Measurements from ENCODE around the gene WSB1. TPM values are rescaled to one million over a fixed set of nuclear protein-coding genes. Genes with fewer than 3 reads are reported as not detected.

The WSB1 gene
- total and polyA plus RNA-seq, 10 of the 15 experiments (the other 5 are each of a cell fraction or from before 2014, with no cell fraction given), result 26.6 to 458 (median 101) TPM

DNA sequence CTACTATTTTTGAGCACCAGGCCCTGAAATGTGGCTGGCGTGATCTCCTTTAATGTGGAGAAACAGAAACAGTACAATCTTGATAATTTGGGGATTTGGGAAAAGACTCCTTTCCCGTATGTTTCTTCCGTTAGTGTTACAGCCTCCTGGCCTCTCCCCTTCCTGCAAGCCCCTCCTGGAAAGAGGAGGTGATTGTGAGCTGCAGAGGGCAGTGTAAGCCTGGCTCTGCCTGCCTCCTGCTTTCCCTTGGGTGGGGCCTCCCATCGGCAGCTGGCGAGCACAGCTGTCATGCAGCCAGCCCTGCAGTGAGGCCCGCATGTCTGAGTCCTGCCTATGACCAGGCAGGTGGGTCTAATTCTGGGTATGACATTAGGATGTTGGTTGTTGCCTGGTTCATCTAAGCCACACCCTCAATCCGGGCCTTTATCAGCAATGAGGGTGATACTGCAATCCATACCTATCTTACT, 48.7 kb upstream of the WSB1 start (continued):
- no peak for TF ChIP-seq RB1 (IDR thresholded peaks at IDR 0.05; ENCODE audit: borderline replicate concordance)

DNA sequence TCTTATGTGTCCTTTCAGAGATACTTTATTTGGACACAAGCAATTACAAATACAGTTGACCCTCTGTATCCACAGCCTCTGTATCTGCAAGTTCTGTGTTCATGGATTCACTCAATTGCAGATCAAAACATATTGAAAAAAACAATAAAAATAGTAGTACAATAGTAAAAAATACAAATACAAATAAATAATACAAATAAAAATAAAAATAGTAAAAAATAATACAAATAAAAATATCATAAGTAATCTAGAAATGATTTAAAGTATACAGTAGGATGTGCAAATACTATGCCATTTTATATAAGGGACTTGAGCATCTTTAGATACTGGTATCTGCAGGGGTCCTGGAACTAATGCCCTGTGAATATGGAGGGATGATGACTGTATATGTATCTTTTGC, 47.4 kb upstream of the WSB1 start:
- POLR2A ChIA-PET, result interaction anchor here (1.9 kb wide), 1 partner anchor 47 kb away, joined by 5 read pairs; the partner anchor contains the start of gene WSB1
- Histone ChIP-seq H3K4me3 (no peak overlapping the region), H3K27ac (ENCODE audit: control insufficient read depth, insufficient read depth) (no peak overlapping the region), H3K79me2 (ENCODE audit: control insufficient read depth, insufficient read depth, low read length) (no peaks in the 10 kb centered on the region), H3K4me2 (ENCODE audit: control insufficient read depth, insufficient read depth) (no peak overlapping the region), H3K9ac (ENCODE audit: control insufficient read depth, insufficient read depth, low read length) (no peak overlapping the region), H3K27me3 (replicated peaks in 1 of 2; ENCODE audit: control insufficient read depth in 2 of 2, insufficient read depth in 2 of 2, low read length in 1 of 2) (no peaks in the 10 kb centered on the region), H4K20me1 (ENCODE audit: control insufficient read depth, insufficient read depth) (no peaks in the 10 kb centered on the region), H2AFZ (ENCODE audit: control insufficient read depth, low read depth, low read length) (no peak overlapping the region), H3K4me1 (ENCODE audit: control insufficient read depth, insufficient read depth, low read length) (peaks cover 19% of the 10 kb centered on the region), H3K9me3 (replicated peaks; ENCODE audit: control insufficient read depth, insufficient read depth, low read length) (no peaks in the 10 kb centered on the region), H3K36me3 (ENCODE audit: control insufficient read depth in 2 of 2, insufficient read depth in 2 of 2, low read length in 1 of 2) (no peaks in the 10 kb centered on the region)
- CTCF ChIA-PET, result interaction anchor here (1.2 to 4.8 kb wide), 18 partner anchors 10 to 365 kb away, joined by 3 to 58 read pairs (median 4); partner anchors contain the start of gene WSB1
- intact Hi-C loops (cut with micrococcal nuclease; ENCODE audit: unreplicated experiment), result no loop called here
- SMC1A ChIA-PET (ENCODE audit: uncharacterized antibody, unreplicated experiment), result interaction anchor here (0.7 to 4.9 kb wide), 8 partner anchors 7 to 353 kb away, joined by 3 to 35 read pairs (median 4); no protein-coding TSS in a partner anchor
- FAIRE-seq (no peak), DNase-seq (ENCODE audit: low read depth, low spot score) (no peak), ATAC-seq (no peak)
- BruUV-seq (replicated peaks), result no TSS peak
- in situ Hi-C loops (cut with MboI), result no loop called here
- RAD21 ChIA-PET (ENCODE audit: unreplicated experiment), result interaction anchor here (0.8 to 2.0 kb wide), 11 partner anchors 10 to 353 kb away, joined by 3 to 35 read pairs (median 8); no protein-coding TSS in a partner anchor
- no peak for TF ChIP-seq GATAD2B (conservative IDR thresholded peaks at IDR 0.05; ENCODE audit: low read depth)
- TF ChIP-seq, protein P1, sequence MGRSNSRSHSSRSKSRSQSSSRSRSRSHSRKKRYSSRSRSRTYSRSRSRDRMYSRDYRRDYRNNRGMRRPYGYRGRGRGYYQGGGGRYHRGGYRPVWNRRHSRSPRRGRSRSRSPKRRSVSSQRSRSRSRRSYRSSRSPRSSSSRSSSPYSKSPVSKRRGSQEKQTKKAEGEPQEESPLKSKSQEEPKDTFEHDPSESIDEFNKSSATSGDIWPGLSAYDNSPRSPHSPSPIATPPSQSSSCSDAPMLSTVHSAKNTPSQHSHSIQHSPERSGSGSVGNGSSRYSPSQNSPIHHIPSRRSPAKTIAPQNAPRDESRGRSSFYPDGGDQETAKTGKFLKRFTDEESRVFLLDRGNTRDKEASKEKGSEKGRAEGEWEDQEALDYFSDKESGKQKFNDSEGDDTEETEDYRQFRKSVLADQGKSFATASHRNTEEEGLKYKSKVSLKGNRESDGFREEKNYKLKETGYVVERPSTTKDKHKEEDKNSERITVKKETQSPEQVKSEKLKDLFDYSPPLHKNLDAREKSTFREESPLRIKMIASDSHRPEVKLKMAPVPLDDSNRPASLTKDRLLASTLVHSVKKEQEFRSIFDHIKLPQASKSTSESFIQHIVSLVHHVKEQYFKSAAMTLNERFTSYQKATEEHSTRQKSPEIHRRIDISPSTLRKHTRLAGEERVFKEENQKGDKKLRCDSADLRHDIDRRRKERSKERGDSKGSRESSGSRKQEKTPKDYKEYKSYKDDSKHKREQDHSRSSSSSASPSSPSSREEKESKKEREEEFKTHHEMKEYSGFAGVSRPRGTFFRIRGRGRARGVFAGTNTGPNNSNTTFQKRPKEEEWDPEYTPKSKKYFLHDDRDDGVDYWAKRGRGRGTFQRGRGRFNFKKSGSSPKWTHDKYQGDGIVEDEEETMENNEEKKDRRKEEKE (IDR thresholded peaks at IDR 0.05), result no peak
- TF ChIP-seq TCF12 (IDR thresholded peaks at IDR 0.05; ENCODE audit: low read depth, low read length), result no peak
- no peak for TF ChIP-seq TARDBP (IDR thresholded peaks at IDR 0.05; ENCODE audit: borderline replicate concordance)
- TF ChIP-seq RB1 (IDR thresholded peaks at IDR 0.05; ENCODE audit: borderline replicate concordance), result no peak
- TF ChIP-seq MTA3 (IDR thresholded peaks at IDR 0.05; ENCODE audit: borderline replicate concordance, low read length), result no peak
- no peak for TF ChIP-seq ZBED1 (IDR thresholded peaks at IDR 0.05; ENCODE audit: borderline replicate concordance)
- TF ChIP-seq ZNF622 (IDR thresholded peaks at IDR 0.05), result no peak
- TF ChIP-seq SMC3 (IDR thresholded peaks at IDR 0.05; ENCODE audit: borderline replicate concordance, low read length), result no peak
- TF ChIP-seq, protein P2, sequence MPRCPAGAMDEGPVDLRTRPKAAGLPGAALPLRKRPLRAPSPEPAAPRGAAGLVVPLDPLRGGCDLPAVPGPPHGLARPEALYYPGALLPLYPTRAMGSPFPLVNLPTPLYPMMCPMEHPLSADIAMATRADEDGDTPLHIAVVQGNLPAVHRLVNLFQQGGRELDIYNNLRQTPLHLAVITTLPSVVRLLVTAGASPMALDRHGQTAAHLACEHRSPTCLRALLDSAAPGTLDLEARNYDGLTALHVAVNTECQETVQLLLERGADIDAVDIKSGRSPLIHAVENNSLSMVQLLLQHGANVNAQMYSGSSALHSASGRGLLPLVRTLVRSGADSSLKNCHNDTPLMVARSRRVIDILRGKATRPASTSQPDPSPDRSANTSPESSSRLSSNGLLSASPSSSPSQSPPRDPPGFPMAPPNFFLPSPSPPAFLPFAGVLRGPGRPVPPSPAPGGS (IDR thresholded peaks at IDR 0.05; ENCODE audit: borderline replicate concordance, insufficient read depth, low read depth, low read length, poor library complexity, severe bottlenecking), result no peak
- TF ChIP-seq, protein P3, sequence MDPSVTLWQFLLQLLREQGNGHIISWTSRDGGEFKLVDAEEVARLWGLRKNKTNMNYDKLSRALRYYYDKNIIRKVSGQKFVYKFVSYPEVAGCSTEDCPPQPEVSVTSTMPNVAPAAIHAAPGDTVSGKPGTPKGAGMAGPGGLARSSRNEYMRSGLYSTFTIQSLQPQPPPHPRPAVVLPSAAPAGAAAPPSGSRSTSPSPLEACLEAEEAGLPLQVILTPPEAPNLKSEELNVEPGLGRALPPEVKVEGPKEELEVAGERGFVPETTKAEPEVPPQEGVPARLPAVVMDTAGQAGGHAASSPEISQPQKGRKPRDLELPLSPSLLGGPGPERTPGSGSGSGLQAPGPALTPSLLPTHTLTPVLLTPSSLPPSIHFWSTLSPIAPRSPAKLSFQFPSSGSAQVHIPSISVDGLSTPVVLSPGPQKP (IDR thresholded peaks at IDR 0.05; ENCODE audit: low read depth, low read length), result no peak
- no peak for TF ChIP-seq SREBF1 (IDR thresholded peaks at IDR 0.05; ENCODE audit: low read length)
- TF ChIP-seq, protein P4, sequence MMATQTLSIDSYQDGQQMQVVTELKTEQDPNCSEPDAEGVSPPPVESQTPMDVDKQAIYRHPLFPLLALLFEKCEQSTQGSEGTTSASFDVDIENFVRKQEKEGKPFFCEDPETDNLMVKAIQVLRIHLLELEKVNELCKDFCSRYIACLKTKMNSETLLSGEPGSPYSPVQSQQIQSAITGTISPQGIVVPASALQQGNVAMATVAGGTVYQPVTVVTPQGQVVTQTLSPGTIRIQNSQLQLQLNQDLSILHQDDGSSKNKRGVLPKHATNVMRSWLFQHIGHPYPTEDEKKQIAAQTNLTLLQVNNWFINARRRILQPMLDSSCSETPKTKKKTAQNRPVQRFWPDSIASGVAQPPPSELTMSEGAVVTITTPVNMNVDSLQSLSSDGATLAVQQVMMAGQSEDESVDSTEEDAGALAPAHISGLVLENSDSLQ (IDR thresholded peaks at IDR 0.05), result no peak
- TF ChIP-seq EZH2 (IDR thresholded peaks at IDR 0.05; ENCODE audit: borderline replicate concordance, control insufficient read depth, low read depth, low read length), result no peak
- TF ChIP-seq RELA (IDR thresholded peaks at IDR 0.05; ENCODE audit: borderline replicate concordance, partially characterized antibody), result no peak

Measured in GM12878 (cell line).